Lung (tissue), 12 donors: ENCODE results near the gene FAM241B. TPM values are rescaled to one million over a fixed set of nuclear protein-coding genes. Genes with fewer than 3 reads are reported as not detected.

Experiments
- ATAC-seq: fragments of 200-7000 bp; cut with Tn5 transposase; one replicate; pipeline ENCODE4 v1.9.1; 2020; ENCODE audit warnings: moderate number of reproducible peaks; ENCODE audit not compliant: insufficient read depth, low FRiP score
- DNase-seq, 3 donors: peaks; one replicate each; pipeline ENCODE4 v3.0.0-alpha.2; 2013 to 2017
- H3K27ac ChIP-seq, 2 donors: one replicate each; pipeline ENCODE4 v1.5.1; 2013; ENCODE audit warnings: mild to moderate bottlenecking in 2 of 2, moderate library complexity in 2 of 2, control low read depth in 1 of 2, inconsistent platforms in 1 of 2, low read depth in 1 of 2, low read length in 1 of 2
- H3K27me3 ChIP-seq, 3 donors: one replicate each; pipeline ENCODE4 v1.5.1; 2013; ENCODE audit warnings: low read length in 2 of 3; ENCODE audit not compliant: control insufficient read depth in 3 of 3, insufficient read depth in 3 of 3
- H3K36me3 ChIP-seq, 4 donors: one replicate each; pipeline ENCODE4 v1.5.1; 2013; ENCODE audit warnings: low read length in 4 of 4, mild to moderate bottlenecking in 1 of 4, moderate library complexity in 1 of 4; ENCODE audit not compliant: control insufficient read depth in 4 of 4, insufficient read depth in 4 of 4
- H3K4me1 ChIP-seq, 5 donors: one replicate each; pipeline ENCODE4 v1.5.1; 2013; ENCODE audit warnings: low read length in 5 of 5, mild to moderate bottlenecking in 2 of 5, moderate library complexity in 1 of 5; ENCODE audit not compliant: control insufficient read depth in 5 of 5, insufficient read depth in 5 of 5
- H3K4me3 ChIP-seq: one replicate; pipeline ENCODE4 v1.5.1; 2013; ENCODE audit warnings: mild to moderate bottlenecking, control low read depth, moderate library complexity
- H3K9ac ChIP-seq, 2 donors: one replicate each; pipeline ENCODE4 v1.5.1; 2013; ENCODE audit warnings: low read length in 2 of 2, control low read depth in 1 of 2; ENCODE audit not compliant: insufficient read depth in 1 of 2
- H3K9me3 ChIP-seq, 4 donors: one replicate each; pipeline ENCODE4 v1.5.1; 2013; ENCODE audit warnings: low read length in 3 of 4, mild to moderate bottlenecking in 1 of 4, moderate library complexity in 1 of 4; ENCODE audit not compliant: control insufficient read depth in 4 of 4, insufficient read depth in 3 of 4
- WGBS, 2 donors: extraction: QIAGEN DNeasy Blood & Tissue Kit; methylation state at CpG; one replicate each; pipeline ENCODE4 v1.1.7; 2013; 5-methylcytosine and 5-hydroxymethylcytosine counted together
- polyA plus RNA-seq, 2 donors: library from polyadenylated mRNA; stranded (reverse); fragments of 200-250 nt; gene quantifications; one replicate each; pipeline ENCODE4 v1.2.1, GENCODE V29; 2013
- total RNA-seq, 2 donors: library from RNA; depleted of rRNA in 1 of 2; stranded (reverse); fragments of >200 nt in 1 of 2; gene quantifications; one replicate each; pipeline ENCODE4 v1.2.1, GENCODE V29; 2014 to 2021
- TF ChIP-seq, protein P1 (sequence below): IDR thresholded peaks from 2 replicates; pipeline ENCODE4 v1.5.1; 2012; ENCODE audit warnings: mild to moderate bottlenecking; ENCODE audit errors: control extremely low read depth, extremely low read depth
- donor health status: control.
- donor health status: control.
- donor health status: Bipolar disorder and iron deficiency.
- donor health status: healthy.
- donor health status: DM: yes; HTN: yes; CAD: no.

Gene FAM241B
- total and polyA plus RNA-seq, 4 donors, result 1.5 to 12.2 (median 8.4) TPM

DNA sequence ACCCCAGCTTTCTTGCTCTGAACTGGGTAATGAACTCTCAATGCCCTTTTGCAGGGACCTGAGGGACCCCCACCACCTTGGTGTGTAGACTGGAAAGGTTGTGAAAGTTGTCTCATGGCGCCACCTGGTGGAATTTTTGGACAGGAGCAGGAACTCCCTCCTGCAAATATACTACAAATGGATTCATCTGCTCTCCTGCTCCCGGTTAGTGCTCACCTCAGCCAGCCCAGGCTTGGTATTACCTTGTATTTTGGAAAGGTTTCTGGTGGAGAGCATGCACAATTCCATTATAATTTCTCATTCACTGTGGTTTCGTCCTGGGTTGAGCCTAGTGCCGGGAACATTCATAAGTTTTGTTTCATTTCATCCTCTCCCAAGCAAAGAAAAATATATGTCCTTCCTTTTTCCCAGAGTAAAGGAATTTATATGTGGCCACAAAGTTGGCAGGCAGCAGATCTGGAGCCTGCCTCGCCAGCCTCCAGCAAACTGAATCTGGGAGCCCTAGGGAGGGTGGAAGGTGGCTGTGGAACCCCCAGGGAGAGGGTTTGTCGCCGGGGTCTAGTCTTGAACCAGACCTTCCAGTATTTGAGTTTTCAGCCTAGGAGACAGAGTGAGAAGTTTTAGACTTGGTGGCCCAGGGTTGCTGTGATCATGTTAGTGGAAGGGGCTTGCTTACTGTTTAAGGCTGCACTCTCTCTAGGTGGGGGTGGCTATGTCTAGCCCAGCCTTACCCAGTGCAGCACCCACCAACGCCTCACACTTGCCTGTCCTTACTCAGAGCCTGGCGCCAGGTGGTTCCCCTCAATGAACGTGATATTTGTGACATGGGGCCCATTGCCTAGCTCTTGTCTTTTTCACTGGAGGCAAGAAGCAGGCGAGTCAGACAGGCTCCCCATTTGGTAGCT lies 9.5 kb downstream of the FAM241B start:
- no peaks in the 10 kb centered on the region for H3K27me3 ChIP-seq
- TF ChIP-seq, protein P1, sequence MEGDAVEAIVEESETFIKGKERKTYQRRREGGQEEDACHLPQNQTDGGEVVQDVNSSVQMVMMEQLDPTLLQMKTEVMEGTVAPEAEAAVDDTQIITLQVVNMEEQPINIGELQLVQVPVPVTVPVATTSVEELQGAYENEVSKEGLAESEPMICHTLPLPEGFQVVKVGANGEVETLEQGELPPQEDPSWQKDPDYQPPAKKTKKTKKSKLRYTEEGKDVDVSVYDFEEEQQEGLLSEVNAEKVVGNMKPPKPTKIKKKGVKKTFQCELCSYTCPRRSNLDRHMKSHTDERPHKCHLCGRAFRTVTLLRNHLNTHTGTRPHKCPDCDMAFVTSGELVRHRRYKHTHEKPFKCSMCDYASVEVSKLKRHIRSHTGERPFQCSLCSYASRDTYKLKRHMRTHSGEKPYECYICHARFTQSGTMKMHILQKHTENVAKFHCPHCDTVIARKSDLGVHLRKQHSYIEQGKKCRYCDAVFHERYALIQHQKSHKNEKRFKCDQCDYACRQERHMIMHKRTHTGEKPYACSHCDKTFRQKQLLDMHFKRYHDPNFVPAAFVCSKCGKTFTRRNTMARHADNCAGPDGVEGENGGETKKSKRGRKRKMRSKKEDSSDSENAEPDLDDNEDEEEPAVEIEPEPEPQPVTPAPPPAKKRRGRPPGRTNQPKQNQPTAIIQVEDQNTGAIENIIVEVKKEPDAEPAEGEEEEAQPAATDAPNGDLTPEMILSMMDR, result peak; percentile 73
- no peaks in the 10 kb centered on the region for H3K36me3 ChIP-seq
- no peak overlapping the region for H3K9ac ChIP-seq
- 50 to 53% methylated on average over 11 of the region's 11 CpGs for WGBS, 2 donors
- H3K9me3 ChIP-seq, result no peaks in the 10 kb centered on the region
- peak; percentile 68 to 83 (median 76) for DNase-seq
- no peak overlapping the region for H3K27ac ChIP-seq
- no peak overlapping the region for H3K4me3 ChIP-seq
- H3K4me1 ChIP-seq, result peaks cover 0 to 3% (median 0%) of the 10 kb centered on the region in 5 donors
- ATAC-seq, result no peak

DNA sequence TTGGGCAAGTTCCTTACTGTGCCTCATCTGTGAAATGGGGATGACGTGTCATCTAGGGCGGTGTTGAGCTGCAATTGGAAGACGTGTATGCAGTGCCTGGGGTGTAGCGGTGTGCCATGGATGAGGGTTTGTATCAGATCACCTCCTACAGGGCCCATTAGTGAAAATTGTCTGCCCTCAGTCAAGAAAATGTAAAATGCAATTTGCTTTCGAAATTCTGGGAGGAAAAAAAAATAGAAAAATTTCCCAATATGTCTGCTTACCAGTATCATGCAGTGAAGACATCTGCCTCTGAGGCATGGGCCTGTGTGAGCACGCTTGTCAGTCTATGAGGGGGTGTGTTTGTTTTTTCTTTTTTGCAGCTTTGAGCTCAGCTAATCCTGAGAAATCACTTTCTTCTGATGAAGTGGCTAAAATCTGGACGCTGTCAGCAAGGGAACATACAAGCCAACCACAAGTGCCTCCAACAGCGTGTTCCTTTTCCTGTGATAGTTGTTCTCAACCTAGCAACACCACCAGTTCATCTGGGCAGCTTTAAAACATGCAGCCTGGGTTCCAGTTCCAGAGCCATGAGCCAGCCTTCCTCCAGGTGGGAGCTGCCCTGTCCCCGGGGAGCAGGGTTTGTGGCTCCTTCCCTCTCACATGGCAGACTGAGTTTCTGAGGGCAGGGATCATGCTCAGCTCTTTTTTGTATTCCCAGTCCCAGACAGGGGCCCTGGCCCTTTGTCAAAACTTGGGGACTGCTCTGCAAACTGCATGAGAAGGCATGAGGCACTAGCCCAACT lies 10.3 kb downstream of the FAM241B start:
- ATAC-seq, result no peak
- TF ChIP-seq, protein P1, result no peak
- DNase-seq, result peak in 2 of 3 donors; percentile 43 to 73
- H3K27me3 ChIP-seq, result no peaks in the 10 kb centered on the region
- H3K9ac ChIP-seq, result no peak overlapping the region
- H3K27ac ChIP-seq, result no peak overlapping the region
- no peaks in the 10 kb centered on the region for H3K36me3 ChIP-seq
- WGBS, 2 donors, result 61 to 67% methylated on average over 9 of the region's 9 CpGs
- no peaks in the 10 kb centered on the region for H3K9me3 ChIP-seq
- peaks cover 0 to 3% (median 0%) of the 10 kb centered on the region in 5 donors for H3K4me1 ChIP-seq
- no peak overlapping the region for H3K4me3 ChIP-seq

DNA sequence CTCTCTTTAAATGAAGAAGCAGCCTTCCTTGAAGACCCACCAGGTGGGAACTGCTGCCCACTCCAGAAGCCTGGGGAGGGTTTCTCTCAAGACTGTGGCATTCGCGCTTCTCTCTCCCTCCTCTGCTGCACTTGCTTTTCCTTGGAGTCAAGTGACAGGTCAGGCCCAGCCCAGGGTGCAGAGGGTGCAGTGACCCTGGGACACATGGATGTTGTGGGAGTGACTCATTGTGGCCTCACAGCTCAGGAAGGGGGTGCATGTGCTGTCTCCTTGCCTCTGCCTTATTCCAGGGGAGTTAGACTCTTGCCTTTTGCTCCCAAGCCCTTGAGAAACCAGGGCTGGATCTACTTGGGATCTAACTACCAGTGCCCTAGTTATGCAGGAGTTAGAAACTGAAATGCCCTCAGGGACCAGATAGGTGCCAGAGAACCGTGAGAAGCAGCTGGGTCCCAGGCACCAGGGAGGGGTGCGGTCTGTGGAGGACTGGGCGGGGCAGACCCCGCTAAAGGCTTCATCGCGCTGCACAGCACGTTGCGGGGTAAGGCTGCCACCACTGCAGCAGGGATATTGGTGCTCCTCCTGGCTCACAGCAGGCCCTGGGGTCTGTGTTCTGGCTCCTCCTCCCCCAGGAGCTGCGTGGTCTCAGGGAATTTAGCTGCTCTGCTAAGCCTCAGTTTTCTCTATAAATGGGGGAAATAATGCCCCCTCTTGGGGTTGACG lies 11.4 kb downstream of the FAM241B start:
- TF ChIP-seq, protein P1, result no peak
- ATAC-seq (no peak), DNase-seq (no peak)
- Histone ChIP-seq H3K4me1 (peaks cover 0 to 4% (median 0%) of the 10 kb centered on the region in 5 donors), H3K36me3 (no peaks in the 10 kb centered on the region), H3K27me3 (no peaks in the 10 kb centered on the region), H3K4me3 (no peak overlapping the region), H3K9ac (no peak overlapping the region), H3K9me3 (no peaks in the 10 kb centered on the region), H3K27ac (no peak overlapping the region)
- WGBS, 2 donors, result 81 to 83% methylated on average over 12 of the region's 12 CpGs
